ENCODE measurements around the gene KCNA2. TPM values are rescaled to one million over a fixed set of nuclear protein-coding genes. Genes with fewer than 3 reads are reported as not detected.
A peak's percentile ranks its signal among the peaks of the same experiment; 100 is the strongest.

The KCNA2 gene
- polyA plus RNA-seq, 1 donor (not counting 4 experiments of a cell fraction or from before 2014, with no cell fraction given) = 0.03 TPM

- TF ChIP-seq CTCF (optimal IDR thresholded peaks at IDR 0.05 in 1 of 3, IDR thresholded peaks at IDR 0.05 in 1 of 3, conservative IDR thresholded peaks at IDR 0.05 in 1 of 3; ENCODE audit: extremely low read depth in 1 of 3, insufficient read depth in 2 of 3, low read length in 3 of 3) (no peak), EZH2 (IDR thresholded peaks at IDR 0.05; ENCODE audit: low read length) (no peak)
- DNase-seq (ENCODE audit: low read depth, low spot score) = no peak
- FAIRE-seq = no peak
- Histone ChIP-seq H3K9me3 (ENCODE audit: control insufficient read depth, low read depth, low read length) (no peaks in the 10 kb centered on the region), H3K9ac (ENCODE audit: control insufficient read depth, extremely low read depth, insufficient read depth, low read length) (no peak overlapping the region), H3K79me2 (ENCODE audit: control insufficient read depth, insufficient read depth, low read length) (no peaks in the 10 kb centered on the region), H3K36me3 (ENCODE audit: control insufficient read depth in 2 of 2, extremely low read depth in 1 of 2, insufficient read depth in 2 of 2, low read length in 2 of 2) (no peaks in the 10 kb centered on the region), H3K4me2 (ENCODE audit: control insufficient read depth, extremely low read depth, insufficient read depth, low read depth, low read length) (no peak overlapping the region), H3K4me3 (ENCODE audit: control insufficient read depth in 2 of 3, extremely low read depth in 1 of 3, insufficient read depth in 2 of 3, low read depth in 1 of 3, low read length in 3 of 3) (no peak overlapping the region), H3K27ac (ENCODE audit: control insufficient read depth, insufficient read depth, low read length) (no peak overlapping the region), H3K27me3 (ENCODE audit: control insufficient read depth, extremely low read depth, insufficient read depth, low read length) (peaks cover 5% of the 10 kb centered on the region), H3K4me1 (ENCODE audit: control insufficient read depth, extremely low read depth, insufficient read depth, low read length) (no peaks in the 10 kb centered on the region), H4K20me1 (ENCODE audit: control insufficient read depth, extremely low read depth, insufficient read depth, low read length) (no peaks in the 10 kb centered on the region), H3K9me1 (ENCODE audit: control insufficient read depth, extremely low read depth, insufficient read depth, low read length) (no peaks in the 10 kb centered on the region), H2AFZ (ENCODE audit: control insufficient read depth, low read length) (no peak overlapping the region)
- dilution Hi-C loops (cut with MboI; ENCODE audit: extremely low pct_ligation_motif_present, low sequenced_read_pairs) = no loop called here
These were observed 25.9 kb upstream of the KCNA2 start for GRCh38 chr1:110631836-110632620.

- TF ChIP-seq EZH2 (IDR thresholded peaks at IDR 0.05; ENCODE audit: low read length) = no peak
- peak; percentile 80 to 94 (median 89) for TF ChIP-seq CTCF (optimal IDR thresholded peaks at IDR 0.05 in 1 of 3, IDR thresholded peaks at IDR 0.05 in 1 of 3, conservative IDR thresholded peaks at IDR 0.05 in 1 of 3; ENCODE audit: extremely low read depth in 1 of 3, insufficient read depth in 2 of 3, low read length in 3 of 3)
- Histone ChIP-seq H3K9me1 (ENCODE audit: control insufficient read depth, extremely low read depth, insufficient read depth, low read length) (no peaks in the 10 kb centered on the region), H3K4me2 (ENCODE audit: control insufficient read depth, extremely low read depth, insufficient read depth, low read depth, low read length) (no peak overlapping the region), H3K27ac (ENCODE audit: control insufficient read depth, insufficient read depth, low read length) (no peak overlapping the region), H3K9me3 (ENCODE audit: control insufficient read depth, low read depth, low read length) (no peaks in the 10 kb centered on the region), H2AFZ (ENCODE audit: control insufficient read depth, low read length) (no peak overlapping the region), H3K4me1 (ENCODE audit: control insufficient read depth, extremely low read depth, insufficient read depth, low read length) (no peaks in the 10 kb centered on the region), H3K27me3 (ENCODE audit: control insufficient read depth, extremely low read depth, insufficient read depth, low read length) (peaks cover 5% of the 10 kb centered on the region), H3K9ac (ENCODE audit: control insufficient read depth, extremely low read depth, insufficient read depth, low read length) (no peak overlapping the region), H3K36me3 (ENCODE audit: control insufficient read depth in 2 of 2, extremely low read depth in 1 of 2, insufficient read depth in 2 of 2, low read length in 2 of 2) (no peaks in the 10 kb centered on the region), H3K4me3 (ENCODE audit: control insufficient read depth in 2 of 3, extremely low read depth in 1 of 3, insufficient read depth in 2 of 3, low read depth in 1 of 3, low read length in 3 of 3) (no peak overlapping the region), H3K79me2 (ENCODE audit: control insufficient read depth, insufficient read depth, low read length) (no peaks in the 10 kb centered on the region), H4K20me1 (ENCODE audit: control insufficient read depth, extremely low read depth, insufficient read depth, low read length) (no peaks in the 10 kb centered on the region)
- DNase-seq (ENCODE audit: low read depth, low spot score) (peak; percentile 23), FAIRE-seq (peak; percentile 49)
- dilution Hi-C loops (cut with MboI; ENCODE audit: extremely low pct_ligation_motif_present, low sequenced_read_pairs) = no loop called here
These were observed 24.9 kb upstream of the KCNA2 start for GRCh38 chr1:110630839-110631663.

All from keratinocyte (primary cell).